Right lung (tissue), 5 donors: Measurements from ENCODE around the gene GPR62. TPM values are rescaled to one million over a fixed set of nuclear protein-coding genes. Genes with fewer than 3 reads are reported as not detected.

Experiments
- DNase-seq, 2 donors: peaks; one replicate each; pipeline ENCODE4 v3.0.0-alpha.2; 2013
- polyA plus RNA-seq, 5 donors: library from polyadenylated mRNA; unstranded; fragments of 120-200 nt; gene quantifications; one replicate each; pipeline versions ENCODE4 v1.2.1 to v1.2.3, GENCODE V29; 2013; ENCODE audit warnings: inconsistent platforms in 1 of 5, low replicate concordance in 1 of 5; ENCODE audit not compliant: insufficient read length in 5 of 5, insufficient read depth in 1 of 5

GPR62 gene
- polyA plus RNA-seq, 5 donors: 0.18 to 0.38 (median 0.28) TPM

- DNase-seq: no peak
Observed at GRCh38 chr3:51935886-51936755, 19.1 kb upstream of the GPR62 start.

- DNase-seq: no peak
Observed at GRCh38 chr3:51937014-51937413, 18.2 kb upstream of the GPR62 start.

- no peak for DNase-seq
Observed at GRCh38 chr3:51937611-51938450, 17.4 kb upstream of the GPR62 start.

- no peak for DNase-seq
Observed at GRCh38 chr3:51938780-51939425, 16.3 kb upstream of the GPR62 start.

- DNase-seq: peak in 1 of 2 donors; percentile 23
Observed at GRCh38 chr3:51940648-51941462, 14.3 kb upstream of the GPR62 start.

DNA sequence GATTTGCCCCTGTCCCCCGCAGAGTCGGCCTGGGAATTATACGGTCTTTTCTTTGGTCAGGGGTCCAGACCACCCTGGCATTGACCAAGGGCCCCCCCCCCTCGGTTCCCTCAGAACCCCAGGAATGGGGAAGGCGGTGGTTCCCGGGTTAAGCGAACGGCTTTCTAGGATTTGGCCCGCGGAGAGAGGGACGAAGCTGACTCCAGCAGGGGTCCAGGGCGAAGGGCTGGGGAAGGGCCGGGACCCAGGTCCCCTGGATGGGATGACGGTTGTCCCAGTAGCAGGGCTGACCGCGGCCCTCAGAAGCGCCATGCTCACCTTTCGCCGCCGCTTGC lies 13.8 kb upstream of the GPR62 start:
- DNase-seq: no peak

- DNase-seq: peak; percentile 100
Observed at GRCh38 chr3:51941798-51942602, 13.2 kb upstream of the GPR62 start, which contains the start of the genes PARP3 and RRP9. Gene PARP3, plus strand, starts transcription at chr3:51942363. Its CDS starts 993 bp downstream, at chr3:51943356. Gene RRP9, minus strand, starts transcription at chr3:51941904. Its CDS starts 37 bp downstream, at chr3:51941867.

GRCh38 chr3:51942603-51943450 lies 12.4 kb upstream of the GPR62 start:
- DNase-seq: peak in 1 of 2 donors; percentile 25

DNA sequence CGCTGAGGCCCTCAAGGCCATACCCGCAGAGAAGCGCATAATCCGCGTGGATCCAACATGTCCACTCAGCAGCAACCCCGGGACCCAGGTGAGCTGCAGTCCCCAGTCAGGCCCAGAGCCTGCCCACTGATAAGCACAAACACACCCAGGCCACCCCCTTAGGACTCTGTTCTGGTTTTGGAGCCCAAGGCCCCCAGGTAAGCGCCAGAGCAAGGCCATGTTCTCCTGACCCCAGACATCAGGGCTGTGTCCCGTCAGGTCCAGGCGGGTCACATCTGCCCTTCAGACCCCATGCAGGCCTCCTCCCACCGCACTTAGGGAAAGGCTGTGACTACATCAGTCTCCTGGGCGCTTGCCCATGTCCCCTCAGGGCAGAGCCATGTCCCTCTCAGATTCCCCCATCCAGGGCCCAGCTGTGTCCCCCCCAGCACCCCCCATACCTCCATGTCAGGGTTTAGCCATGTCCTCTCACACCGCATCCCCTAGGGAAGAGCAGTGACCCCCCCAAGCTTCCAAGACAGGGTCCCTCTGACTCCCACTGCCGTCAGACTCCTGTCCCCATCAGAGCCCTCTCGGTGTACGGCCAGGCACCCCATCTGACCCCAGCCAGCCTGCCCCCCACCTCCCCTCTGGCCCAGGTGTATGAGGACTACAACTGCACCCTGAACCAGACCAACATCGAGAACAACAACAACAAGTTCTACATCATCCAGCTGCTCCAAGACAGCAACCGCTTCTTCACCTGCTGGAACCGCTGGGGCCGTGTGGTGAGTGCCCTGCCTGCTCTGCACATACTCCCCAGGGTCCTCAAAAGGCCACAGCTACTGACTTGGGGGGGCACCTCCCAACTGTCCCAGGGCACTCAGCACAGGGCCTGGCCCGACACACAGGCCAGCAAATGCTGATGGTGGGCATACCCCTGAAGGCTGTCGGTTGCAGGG lies 11.5 kb upstream of the GPR62 start:
- no peak for DNase-seq

DNA sequence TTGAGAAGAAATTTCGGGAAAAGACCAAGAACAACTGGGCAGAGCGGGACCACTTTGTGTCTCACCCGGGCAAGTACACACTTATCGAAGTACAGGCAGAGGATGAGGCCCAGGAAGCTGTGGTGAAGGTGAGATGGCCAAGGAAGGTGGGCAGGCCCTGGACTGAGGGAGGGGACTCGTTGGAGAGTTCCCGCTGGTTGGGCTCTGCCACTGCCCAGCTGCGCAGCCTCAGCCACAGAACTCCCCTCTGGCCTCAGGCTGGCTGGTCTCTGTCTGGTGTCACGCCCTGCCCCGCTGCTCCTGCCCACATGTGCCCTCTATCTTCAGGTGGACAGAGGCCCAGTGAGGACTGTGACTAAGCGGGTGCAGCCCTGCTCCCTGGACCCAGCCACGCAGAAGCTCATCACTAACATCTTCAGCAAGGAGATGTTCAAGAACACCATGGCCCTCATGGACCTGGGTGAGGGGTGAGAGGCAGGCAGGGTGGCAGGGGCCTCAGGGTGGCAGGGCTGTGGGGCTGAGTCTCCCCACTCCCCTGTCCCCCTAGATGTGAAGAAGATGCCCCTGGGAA lies 10.6 kb upstream of the GPR62 start:
- no peak for DNase-seq

DNA sequence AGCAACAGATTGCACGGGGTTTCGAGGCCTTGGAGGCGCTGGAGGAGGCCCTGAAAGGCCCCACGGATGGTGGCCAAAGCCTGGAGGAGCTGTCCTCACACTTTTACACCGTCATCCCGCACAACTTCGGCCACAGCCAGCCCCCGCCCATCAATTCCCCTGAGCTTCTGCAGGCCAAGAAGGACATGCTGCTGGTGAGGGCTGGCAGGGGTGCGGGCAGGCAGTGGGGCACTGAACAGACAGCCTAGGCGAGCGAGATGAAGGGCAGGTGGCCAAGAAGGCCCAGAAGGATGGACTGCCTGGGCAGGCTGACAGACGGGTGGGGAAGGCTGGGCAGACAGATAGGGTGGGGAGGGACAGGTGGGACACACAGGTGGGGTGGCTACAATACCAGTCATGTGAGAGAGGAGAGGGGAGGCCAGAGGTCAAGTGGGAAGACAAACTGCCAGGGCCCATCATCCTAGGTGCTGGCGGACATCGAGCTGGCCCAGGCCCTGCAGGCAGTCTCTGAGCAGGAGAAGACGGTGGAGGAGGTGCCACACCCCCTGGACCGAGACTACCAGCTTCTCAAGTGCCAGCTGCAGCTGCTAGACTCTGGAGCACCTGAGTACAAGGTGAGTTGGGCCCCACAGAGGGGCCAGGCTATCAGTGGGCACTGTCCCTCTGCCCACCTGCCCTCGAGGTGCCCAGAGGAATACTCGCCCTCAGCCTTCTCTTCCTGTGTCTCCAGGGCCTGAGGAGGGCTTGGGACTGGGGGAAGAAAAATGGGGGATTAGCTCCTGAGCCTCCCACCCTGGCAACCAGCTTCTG lies 9.9 kb upstream of the GPR62 start:
- DNase-seq: no peak

DNA sequence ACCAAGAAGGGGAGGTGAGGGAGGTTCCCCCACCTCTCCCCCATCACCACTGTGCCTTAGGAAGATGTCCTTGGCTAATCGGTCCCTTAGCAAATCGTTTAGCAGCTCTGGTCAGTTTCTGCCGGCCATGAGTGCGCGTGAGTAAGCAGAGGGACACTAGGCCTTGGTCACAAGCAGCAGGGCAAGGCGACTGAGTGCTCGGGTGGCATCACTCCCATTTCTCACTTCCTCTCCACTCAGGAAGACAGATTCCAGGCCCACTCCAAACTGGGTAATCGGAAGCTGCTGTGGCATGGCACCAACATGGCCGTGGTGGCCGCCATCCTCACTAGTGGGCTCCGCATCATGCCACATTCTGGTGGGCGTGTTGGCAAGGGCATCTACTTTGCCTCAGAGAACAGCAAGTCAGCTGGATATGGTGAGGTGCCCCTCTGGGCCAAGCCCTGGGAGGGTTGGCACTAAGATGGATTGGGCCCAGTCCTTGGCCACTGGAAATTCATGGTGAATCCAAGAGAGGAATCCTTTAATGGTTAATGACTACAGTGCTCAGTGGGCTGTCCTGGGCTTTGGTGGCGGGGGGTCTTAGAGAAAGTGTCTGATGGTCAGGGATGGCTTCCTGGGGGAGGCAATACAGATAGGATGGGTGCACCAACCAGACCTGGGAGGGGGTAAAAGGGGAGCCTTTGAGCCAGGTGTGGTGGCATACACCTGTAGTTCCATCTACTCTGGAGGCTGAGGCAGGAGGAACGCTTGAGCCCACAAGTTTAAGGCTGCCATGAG lies 9.1 kb upstream of the GPR62 start:
- no peak for DNase-seq

GRCh38 chr3:51946796-51947195 lies 8.4 kb upstream of the GPR62 start:
- no peak for DNase-seq

- DNase-seq: no peak
Observed at GRCh38 chr3:51947215-51947900, 7.8 kb upstream of the GPR62 start.

DNA sequence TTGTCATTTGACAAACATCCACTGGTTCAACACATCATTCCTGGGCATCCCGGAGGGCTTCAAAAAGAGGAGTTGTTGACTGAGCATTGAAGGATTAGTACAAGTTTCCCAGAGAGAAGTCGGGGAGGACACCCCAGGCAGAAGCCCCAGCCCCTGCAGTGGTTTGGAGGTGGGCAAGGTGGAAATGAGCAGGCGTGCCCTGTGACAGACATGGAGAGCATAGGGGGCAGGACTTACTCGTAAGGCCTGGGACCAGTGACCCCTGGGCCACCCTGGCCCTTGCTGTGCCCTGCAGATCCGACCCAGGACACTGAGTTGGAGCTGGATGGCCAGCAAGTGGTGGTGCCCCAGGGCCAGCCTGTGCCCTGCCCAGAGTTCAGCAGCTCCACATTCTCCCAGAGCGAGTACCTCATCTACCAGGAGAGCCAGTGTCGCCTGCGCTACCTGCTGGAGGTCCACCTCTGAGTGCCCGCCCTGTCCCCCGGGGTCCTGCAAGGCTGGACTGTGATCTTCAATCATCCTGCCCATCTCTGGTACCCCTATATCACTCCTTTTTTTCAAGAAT lies 7.1 kb upstream of the GPR62 start:
- DNase-seq: no peak
